ENCODE measurements around the gene SHB.

DNA sequence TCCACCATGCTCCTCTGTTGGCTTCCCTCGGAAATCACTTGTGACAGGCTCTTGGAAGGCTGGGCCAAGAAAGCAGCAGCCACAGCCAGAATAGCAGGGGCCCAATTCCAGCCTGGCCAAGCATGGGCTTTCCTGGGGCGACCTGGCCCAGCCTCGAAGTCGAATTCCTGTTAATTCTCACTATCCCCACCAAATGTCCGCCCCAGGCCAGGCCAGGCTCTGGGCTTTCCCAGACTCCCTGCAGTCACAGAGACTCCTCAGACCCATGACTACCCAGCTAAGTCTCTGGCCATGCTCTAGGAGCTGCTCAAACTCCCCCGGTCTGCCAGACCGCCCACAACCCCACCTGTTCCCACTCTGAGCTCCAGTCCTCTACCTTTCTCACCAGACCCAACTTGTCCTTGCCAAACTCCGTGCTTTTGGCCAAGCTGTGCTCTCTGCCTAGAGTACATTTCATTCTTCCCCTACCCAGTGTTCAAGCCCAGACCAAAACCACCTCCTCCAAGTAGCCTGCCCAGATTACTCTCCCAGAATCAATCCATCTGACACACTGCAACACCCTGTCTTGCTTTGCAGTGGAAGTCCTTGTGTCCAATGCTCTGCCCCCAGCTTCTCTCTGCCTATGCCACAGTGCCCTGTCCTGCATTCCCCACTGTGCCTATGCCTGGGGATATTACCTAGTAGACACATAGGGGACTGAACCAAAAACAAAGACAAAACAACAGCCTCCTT is 26.2 kb downstream of the SHB start:
- TF ChIP-seq, protein P1, sequence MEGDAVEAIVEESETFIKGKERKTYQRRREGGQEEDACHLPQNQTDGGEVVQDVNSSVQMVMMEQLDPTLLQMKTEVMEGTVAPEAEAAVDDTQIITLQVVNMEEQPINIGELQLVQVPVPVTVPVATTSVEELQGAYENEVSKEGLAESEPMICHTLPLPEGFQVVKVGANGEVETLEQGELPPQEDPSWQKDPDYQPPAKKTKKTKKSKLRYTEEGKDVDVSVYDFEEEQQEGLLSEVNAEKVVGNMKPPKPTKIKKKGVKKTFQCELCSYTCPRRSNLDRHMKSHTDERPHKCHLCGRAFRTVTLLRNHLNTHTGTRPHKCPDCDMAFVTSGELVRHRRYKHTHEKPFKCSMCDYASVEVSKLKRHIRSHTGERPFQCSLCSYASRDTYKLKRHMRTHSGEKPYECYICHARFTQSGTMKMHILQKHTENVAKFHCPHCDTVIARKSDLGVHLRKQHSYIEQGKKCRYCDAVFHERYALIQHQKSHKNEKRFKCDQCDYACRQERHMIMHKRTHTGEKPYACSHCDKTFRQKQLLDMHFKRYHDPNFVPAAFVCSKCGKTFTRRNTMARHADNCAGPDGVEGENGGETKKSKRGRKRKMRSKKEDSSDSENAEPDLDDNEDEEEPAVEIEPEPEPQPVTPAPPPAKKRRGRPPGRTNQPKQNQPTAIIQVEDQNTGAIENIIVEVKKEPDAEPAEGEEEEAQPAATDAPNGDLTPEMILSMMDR (IDR thresholded peaks at IDR 0.05), result no peak
- TF ChIP-seq, protein P2, sequence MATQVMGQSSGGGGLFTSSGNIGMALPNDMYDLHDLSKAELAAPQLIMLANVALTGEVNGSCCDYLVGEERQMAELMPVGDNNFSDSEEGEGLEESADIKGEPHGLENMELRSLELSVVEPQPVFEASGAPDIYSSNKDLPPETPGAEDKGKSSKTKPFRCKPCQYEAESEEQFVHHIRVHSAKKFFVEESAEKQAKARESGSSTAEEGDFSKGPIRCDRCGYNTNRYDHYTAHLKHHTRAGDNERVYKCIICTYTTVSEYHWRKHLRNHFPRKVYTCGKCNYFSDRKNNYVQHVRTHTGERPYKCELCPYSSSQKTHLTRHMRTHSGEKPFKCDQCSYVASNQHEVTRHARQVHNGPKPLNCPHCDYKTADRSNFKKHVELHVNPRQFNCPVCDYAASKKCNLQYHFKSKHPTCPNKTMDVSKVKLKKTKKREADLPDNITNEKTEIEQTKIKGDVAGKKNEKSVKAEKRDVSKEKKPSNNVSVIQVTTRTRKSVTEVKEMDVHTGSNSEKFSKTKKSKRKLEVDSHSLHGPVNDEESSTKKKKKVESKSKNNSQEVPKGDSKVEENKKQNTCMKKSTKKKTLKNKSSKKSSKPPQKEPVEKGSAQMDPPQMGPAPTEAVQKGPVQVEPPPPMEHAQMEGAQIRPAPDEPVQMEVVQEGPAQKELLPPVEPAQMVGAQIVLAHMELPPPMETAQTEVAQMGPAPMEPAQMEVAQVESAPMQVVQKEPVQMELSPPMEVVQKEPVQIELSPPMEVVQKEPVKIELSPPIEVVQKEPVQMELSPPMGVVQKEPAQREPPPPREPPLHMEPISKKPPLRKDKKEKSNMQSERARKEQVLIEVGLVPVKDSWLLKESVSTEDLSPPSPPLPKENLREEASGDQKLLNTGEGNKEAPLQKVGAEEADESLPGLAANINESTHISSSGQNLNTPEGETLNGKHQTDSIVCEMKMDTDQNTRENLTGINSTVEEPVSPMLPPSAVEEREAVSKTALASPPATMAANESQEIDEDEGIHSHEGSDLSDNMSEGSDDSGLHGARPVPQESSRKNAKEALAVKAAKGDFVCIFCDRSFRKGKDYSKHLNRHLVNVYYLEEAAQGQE (IDR thresholded peaks at IDR 0.05), result no peak
- TF ChIP-seq JUN (IDR thresholded peaks at IDR 0.05), result no peak
- no peak for TF ChIP-seq RFX5 (IDR thresholded peaks at IDR 0.05)
- TF ChIP-seq HOXA7 (CRISPR knock-in tag; IDR thresholded peaks at IDR 0.05), result no peak
- TF ChIP-seq RAD21 (conservative IDR thresholded peaks at IDR 0.05 in 1 of 2, IDR thresholded peaks at IDR 0.05 in 1 of 2), result no peak
- no peak for TF ChIP-seq CHD4 (IDR thresholded peaks at IDR 0.05; ENCODE audit: borderline replicate concordance)
- TF ChIP-seq SREBF2 (IDR thresholded peaks at IDR 0.05), result no peak
- no peak for TF ChIP-seq POLR2A (IDR thresholded peaks at IDR 0.05; ENCODE audit: low read length)
- no peak for TF ChIP-seq ESRRA (IDR thresholded peaks at IDR 0.05; ENCODE audit: borderline replicate concordance, low read length)
- TF ChIP-seq, protein P3, sequence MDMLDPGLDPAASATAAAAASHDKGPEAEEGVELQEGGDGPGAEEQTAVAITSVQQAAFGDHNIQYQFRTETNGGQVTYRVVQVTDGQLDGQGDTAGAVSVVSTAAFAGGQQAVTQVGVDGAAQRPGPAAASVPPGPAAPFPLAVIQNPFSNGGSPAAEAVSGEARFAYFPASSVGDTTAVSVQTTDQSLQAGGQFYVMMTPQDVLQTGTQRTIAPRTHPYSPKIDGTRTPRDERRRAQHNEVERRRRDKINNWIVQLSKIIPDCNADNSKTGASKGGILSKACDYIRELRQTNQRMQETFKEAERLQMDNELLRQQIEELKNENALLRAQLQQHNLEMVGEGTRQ (IDR thresholded peaks at IDR 0.05), result no peak
- TF ChIP-seq HDAC2 (IDR thresholded peaks at IDR 0.05), result no peak

Measured in A549 (cell line).